ENCODE measurements around the gene DDHD1.

GRCh38 chr14:53032161-53032803, 120.8 kb downstream of the DDHD1 start:
- TF ChIP-seq CTCF (IDR thresholded peaks at IDR 0.05 in 8 of 11, conservative IDR thresholded peaks at IDR 0.05 in 3 of 11): no peak
- no peak for TF ChIP-seq POLR2A (IDR thresholded peaks at IDR 0.05)
